GM23248 (cell line): ENCODE results near the gene PDZRN4.

ENCODE experiments used
- EZH2 ChIP-seq: fragments of 200-600 bp; sonication (generic); IDR thresholded peaks from 2 replicates; pipeline ENCODE4 v1.6.1; 2018; ENCODE audit warnings: antibody characterized with exemption, mild to moderate bottlenecking; ENCODE audit not compliant: insufficient read depth, poor library complexity, severe bottlenecking
- EZH2phosphoT487 ChIP-seq: fragments of 200-600 bp; sonication (generic); IDR thresholded peaks from 2 replicates; pipeline ENCODE4 v1.6.1; 2018; ENCODE audit warnings: antibody characterized with exemption, moderate library complexity, mild to moderate bottlenecking, low read depth; ENCODE audit not compliant: insufficient read depth

GRCh38 chr12:41367726-41368405 lies 179.7 kb downstream of the PDZRN4 start:
- TF ChIP-seq EZH2phosphoT487 = no peak
- TF ChIP-seq EZH2 = no peak
